ENCODE measurements around the gene AFAP1L1.

DNA sequence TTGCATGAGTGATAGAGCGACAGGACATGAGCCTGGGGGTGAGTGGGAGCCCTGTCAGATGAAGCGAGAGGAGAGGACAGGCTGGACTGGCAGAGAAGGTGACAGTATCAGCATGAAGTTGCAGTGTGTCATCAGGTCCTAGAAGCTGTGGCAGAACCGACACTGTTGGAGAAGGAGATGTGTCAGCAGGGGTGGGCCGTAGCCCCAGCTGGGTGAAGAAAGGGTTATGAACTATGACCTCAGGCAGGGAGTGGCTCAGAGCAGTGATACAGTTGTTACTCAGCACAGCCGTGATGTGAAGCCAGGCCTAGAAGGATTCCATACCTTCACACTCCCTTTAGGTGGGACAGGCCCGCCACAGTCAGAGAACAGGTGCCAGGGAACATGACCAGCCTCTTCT lies 93.8 kb downstream of the AFAP1L1 start:
- TF ChIP-seq, protein P1, sequence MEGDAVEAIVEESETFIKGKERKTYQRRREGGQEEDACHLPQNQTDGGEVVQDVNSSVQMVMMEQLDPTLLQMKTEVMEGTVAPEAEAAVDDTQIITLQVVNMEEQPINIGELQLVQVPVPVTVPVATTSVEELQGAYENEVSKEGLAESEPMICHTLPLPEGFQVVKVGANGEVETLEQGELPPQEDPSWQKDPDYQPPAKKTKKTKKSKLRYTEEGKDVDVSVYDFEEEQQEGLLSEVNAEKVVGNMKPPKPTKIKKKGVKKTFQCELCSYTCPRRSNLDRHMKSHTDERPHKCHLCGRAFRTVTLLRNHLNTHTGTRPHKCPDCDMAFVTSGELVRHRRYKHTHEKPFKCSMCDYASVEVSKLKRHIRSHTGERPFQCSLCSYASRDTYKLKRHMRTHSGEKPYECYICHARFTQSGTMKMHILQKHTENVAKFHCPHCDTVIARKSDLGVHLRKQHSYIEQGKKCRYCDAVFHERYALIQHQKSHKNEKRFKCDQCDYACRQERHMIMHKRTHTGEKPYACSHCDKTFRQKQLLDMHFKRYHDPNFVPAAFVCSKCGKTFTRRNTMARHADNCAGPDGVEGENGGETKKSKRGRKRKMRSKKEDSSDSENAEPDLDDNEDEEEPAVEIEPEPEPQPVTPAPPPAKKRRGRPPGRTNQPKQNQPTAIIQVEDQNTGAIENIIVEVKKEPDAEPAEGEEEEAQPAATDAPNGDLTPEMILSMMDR (conservative IDR thresholded peaks at IDR 0.05 in 1 of 2, IDR thresholded peaks at IDR 0.05 in 1 of 2; ENCODE audit: extremely low read depth in 1 of 2, insufficient read depth in 1 of 2, low read depth in 1 of 2, low read length in 2 of 2) = no peak
- no peak for TF ChIP-seq EZH2 (IDR thresholded peaks at IDR 0.05; ENCODE audit: borderline replicate concordance, low read length)

Measured in mammary epithelial cell (primary cell).